ENCODE measurements around the gene FADS2. TPM values are rescaled to one million over a fixed set of nuclear protein-coding genes. Genes with fewer than 3 reads are reported as not detected.

The FADS2 gene
- total and polyA plus RNA-seq, 4 donors, result 44.5 to 165 (median 78.8) TPM

DNA sequence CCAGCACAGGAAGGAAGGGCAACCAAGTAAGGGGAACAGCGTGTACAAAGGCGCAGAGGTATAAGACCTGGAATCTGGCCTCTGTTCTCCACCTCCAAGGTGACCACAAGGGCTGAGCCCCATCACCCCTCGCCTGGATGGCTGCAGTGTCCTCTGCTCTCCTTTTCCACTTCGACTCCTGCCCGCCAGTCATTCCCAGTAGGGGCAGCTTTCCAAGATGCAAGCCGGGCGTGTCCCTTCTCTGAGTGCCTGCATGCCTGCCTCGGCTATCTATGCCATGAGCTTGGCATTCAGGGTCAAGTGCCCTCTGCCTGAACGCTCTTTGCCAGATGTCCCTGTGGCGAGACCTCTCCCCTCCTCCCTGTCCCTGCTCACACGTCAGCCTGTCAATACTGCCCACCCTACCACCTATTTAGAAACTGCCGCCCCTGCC lies 46.3 kb downstream of the FADS2 start:
- no peak for ATAC-seq (ENCODE audit: insufficient read depth, low FRiP score)
- H3K4me1 ChIP-seq (ENCODE audit: control insufficient read depth in 5 of 5, insufficient read depth in 5 of 5, low read length in 5 of 5), result peaks cover 0 to 7% (median 0%) of the 10 kb centered on the region in 5 donors
- H3K9me3 ChIP-seq (ENCODE audit: control insufficient read depth in 4 of 4, insufficient read depth in 3 of 4, low read length in 3 of 4), result no peaks in the 10 kb centered on the region
- H3K27ac ChIP-seq (ENCODE audit: low read depth in 1 of 2, low read length in 1 of 2), result peak overlapping the region in 1 of 2 donors; percentile 36
- DNase-seq, result no peak
- H3K9ac ChIP-seq (ENCODE audit: insufficient read depth in 1 of 2, low read length in 2 of 2), result no peak overlapping the region
- 70 to 83% methylated on average over 12 of the region's 12 CpGs for WGBS, 2 donors
- H3K4me3 ChIP-seq, result no peak overlapping the region
- no peaks in the 10 kb centered on the region for H3K27me3 ChIP-seq (ENCODE audit: control insufficient read depth in 3 of 3, insufficient read depth in 3 of 3, low read length in 2 of 3)
- H3K36me3 ChIP-seq (ENCODE audit: control insufficient read depth in 4 of 4, insufficient read depth in 4 of 4, low read length in 4 of 4), result peaks cover 0 to 21% (median 4%) of the 10 kb centered on the region in 4 donors
- TF ChIP-seq, protein P1, sequence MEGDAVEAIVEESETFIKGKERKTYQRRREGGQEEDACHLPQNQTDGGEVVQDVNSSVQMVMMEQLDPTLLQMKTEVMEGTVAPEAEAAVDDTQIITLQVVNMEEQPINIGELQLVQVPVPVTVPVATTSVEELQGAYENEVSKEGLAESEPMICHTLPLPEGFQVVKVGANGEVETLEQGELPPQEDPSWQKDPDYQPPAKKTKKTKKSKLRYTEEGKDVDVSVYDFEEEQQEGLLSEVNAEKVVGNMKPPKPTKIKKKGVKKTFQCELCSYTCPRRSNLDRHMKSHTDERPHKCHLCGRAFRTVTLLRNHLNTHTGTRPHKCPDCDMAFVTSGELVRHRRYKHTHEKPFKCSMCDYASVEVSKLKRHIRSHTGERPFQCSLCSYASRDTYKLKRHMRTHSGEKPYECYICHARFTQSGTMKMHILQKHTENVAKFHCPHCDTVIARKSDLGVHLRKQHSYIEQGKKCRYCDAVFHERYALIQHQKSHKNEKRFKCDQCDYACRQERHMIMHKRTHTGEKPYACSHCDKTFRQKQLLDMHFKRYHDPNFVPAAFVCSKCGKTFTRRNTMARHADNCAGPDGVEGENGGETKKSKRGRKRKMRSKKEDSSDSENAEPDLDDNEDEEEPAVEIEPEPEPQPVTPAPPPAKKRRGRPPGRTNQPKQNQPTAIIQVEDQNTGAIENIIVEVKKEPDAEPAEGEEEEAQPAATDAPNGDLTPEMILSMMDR (IDR thresholded peaks at IDR 0.05; ENCODE audit: control extremely low read depth, extremely low read depth), result no peak

DNA sequence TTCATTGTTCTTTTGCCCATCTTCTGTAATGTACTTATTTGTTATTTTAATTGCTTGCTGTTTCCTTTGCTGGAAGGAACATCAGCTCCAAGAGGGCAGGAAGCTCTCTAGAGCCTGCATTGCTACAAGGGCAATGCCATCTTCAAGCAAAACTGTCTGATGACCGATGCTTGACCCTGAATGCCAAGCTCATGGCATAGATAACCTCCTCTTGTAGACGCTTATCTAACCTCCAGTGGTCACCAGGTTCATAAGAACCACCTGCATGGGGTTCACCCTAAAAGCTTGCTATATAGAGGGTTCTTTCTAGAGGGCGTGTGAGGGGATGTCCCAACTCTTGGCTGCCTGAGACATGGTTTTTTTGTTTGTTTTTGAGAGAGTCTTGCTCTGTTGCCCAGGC lies 46.8 kb downstream of the FADS2 start:
- Histone ChIP-seq H3K9me3 (ENCODE audit: control insufficient read depth in 4 of 4, insufficient read depth in 3 of 4, low read length in 3 of 4) (no peaks in the 10 kb centered on the region), H3K4me1 (ENCODE audit: control insufficient read depth in 5 of 5, insufficient read depth in 5 of 5, low read length in 5 of 5) (peaks cover 0 to 7% (median 0%) of the 10 kb centered on the region in 5 donors), H3K4me3 (no peak overlapping the region), H3K36me3 (ENCODE audit: control insufficient read depth in 4 of 4, insufficient read depth in 4 of 4, low read length in 4 of 4) (peaks cover 0 to 22% (median 5%) of the 10 kb centered on the region in 4 donors), H3K9ac (ENCODE audit: insufficient read depth in 1 of 2, low read length in 2 of 2) (no peak overlapping the region), H3K27ac (ENCODE audit: low read depth in 1 of 2, low read length in 1 of 2) (peak overlapping the region in 1 of 2 donors; percentile 36), H3K27me3 (ENCODE audit: control insufficient read depth in 3 of 3, insufficient read depth in 3 of 3, low read length in 2 of 3) (no peaks in the 10 kb centered on the region)
- ATAC-seq (ENCODE audit: insufficient read depth, low FRiP score) (no peak), DNase-seq (no peak)
- WGBS, 2 donors, result 74 to 75% methylated on average over 3 of the region's 3 CpGs
- TF ChIP-seq, protein P1 (IDR thresholded peaks at IDR 0.05; ENCODE audit: control extremely low read depth, extremely low read depth), result no peak

DNA sequence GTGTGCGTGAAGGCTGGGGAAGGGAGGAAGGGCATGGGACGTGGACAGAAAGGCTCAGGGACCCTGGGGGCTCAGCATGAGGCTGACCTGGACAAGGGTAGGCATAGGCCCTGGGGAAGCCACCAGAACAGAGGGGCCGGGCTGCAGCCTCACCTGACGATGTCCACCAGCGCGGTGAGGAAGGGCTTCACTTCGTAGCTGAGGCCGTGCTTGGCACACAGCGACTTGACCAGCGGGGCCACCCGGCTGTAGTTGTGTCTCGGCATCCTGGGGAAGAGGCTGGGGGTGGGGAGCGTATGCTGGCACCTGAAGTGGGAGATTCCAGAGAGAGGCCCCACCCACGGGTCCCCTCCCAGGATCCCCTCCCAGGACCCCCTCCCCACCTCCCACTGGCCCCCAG lies 47.6 kb downstream of the FADS2 start:
- H3K4me1 ChIP-seq (ENCODE audit: control insufficient read depth in 5 of 5, insufficient read depth in 5 of 5, low read length in 5 of 5), result peaks cover 0 to 7% (median 0%) of the 10 kb centered on the region in 5 donors
- 93 to 97% methylated on average over 14 of the region's 14 CpGs for WGBS, 2 donors
- no peaks in the 10 kb centered on the region for H3K27me3 ChIP-seq (ENCODE audit: control insufficient read depth in 3 of 3, insufficient read depth in 3 of 3, low read length in 2 of 3)
- no peak overlapping the region for H3K9ac ChIP-seq (ENCODE audit: insufficient read depth in 1 of 2, low read length in 2 of 2)
- peaks cover 0 to 22% (median 5%) of the 10 kb centered on the region in 4 donors for H3K36me3 ChIP-seq (ENCODE audit: control insufficient read depth in 4 of 4, insufficient read depth in 4 of 4, low read length in 4 of 4)
- DNase-seq (no peak), ATAC-seq (ENCODE audit: insufficient read depth, low FRiP score) (no peak)
- TF ChIP-seq, protein P1 (IDR thresholded peaks at IDR 0.05; ENCODE audit: control extremely low read depth, extremely low read depth), result no peak
- no peak overlapping the region for H3K4me3 ChIP-seq
- H3K9me3 ChIP-seq (ENCODE audit: control insufficient read depth in 4 of 4, insufficient read depth in 3 of 4, low read length in 3 of 4), result no peaks in the 10 kb centered on the region
- peak overlapping the region in 1 of 2 donors; percentile 15 for H3K27ac ChIP-seq (ENCODE audit: low read depth in 1 of 2, low read length in 1 of 2)

DNA sequence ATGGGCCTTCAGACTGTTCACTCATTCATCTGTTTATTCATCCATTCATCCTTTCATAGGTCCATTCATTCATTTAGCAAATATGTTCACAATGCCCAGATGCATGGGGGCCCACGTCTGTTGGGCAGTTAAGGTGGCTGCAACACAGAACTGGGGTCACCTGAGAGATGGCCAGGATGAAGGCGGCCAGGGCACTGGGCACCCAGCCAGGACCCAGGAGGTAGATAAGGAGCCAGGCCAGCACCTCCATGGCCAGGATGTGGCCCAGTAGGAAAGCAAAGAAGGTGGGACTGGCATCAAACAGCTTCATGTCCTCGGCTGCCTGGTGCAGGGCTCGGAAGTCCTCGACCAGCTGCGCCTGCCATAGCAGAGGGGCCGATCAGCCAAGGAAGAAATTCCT lies 51.1 kb downstream of the FADS2 start:
- ATAC-seq (ENCODE audit: insufficient read depth, low FRiP score) (no peak), DNase-seq (no peak)
- no peak overlapping the region for H3K4me3 ChIP-seq
- no peaks in the 10 kb centered on the region for H3K9me3 ChIP-seq (ENCODE audit: control insufficient read depth in 4 of 4, insufficient read depth in 3 of 4, low read length in 3 of 4)
- TF ChIP-seq, protein P1 (IDR thresholded peaks at IDR 0.05; ENCODE audit: control extremely low read depth, extremely low read depth), result no peak
- H3K9ac ChIP-seq (ENCODE audit: insufficient read depth in 1 of 2, low read length in 2 of 2), result no peak overlapping the region
- WGBS, 2 donors, result 87 to 90% methylated on average over 7 of the region's 7 CpGs
- H3K4me1 ChIP-seq (ENCODE audit: control insufficient read depth in 5 of 5, insufficient read depth in 5 of 5, low read length in 5 of 5), result peaks cover 0 to 2% (median 0%) of the 10 kb centered on the region in 5 donors
- no peak overlapping the region for H3K27ac ChIP-seq (ENCODE audit: low read depth in 1 of 2, low read length in 1 of 2)
- no peaks in the 10 kb centered on the region for H3K27me3 ChIP-seq (ENCODE audit: control insufficient read depth in 3 of 3, insufficient read depth in 3 of 3, low read length in 2 of 3)
- H3K36me3 ChIP-seq (ENCODE audit: control insufficient read depth in 4 of 4, insufficient read depth in 4 of 4, low read length in 4 of 4), result peaks cover 0 to 22% (median 4%) of the 10 kb centered on the region in 4 donors
